H9 (cell line): Measurements from ENCODE around the gene GPR176. TPM values are rescaled to one million over a fixed set of nuclear protein-coding genes. Genes with fewer than 3 reads are reported as not detected.

Experiments
- DNase-seq: peaks from one replicate; pipeline ENCODE4 v3.0.0-alpha.2; 2017
- H2AFZ ChIP-seq: one replicate; pipeline ENCODE4 v1.6.1; 2013; ENCODE audit warnings: mild to moderate bottlenecking, low read length, control low read depth, moderate library complexity
- H2AK5ac ChIP-seq: 2 replicates; pipeline ENCODE4 v1.6.1; 2013; ENCODE audit warnings: low read length, control low read depth, mixed read lengths; ENCODE audit not compliant: insufficient read length
- H2BK120ac ChIP-seq: one replicate; pipeline ENCODE4 v1.6.1; 2013; ENCODE audit warnings: low read depth, mild to moderate bottlenecking, low read length, control low read depth, inconsistent platforms; ENCODE audit not compliant: poor library complexity, severe bottlenecking
- H2BK12ac ChIP-seq: 2 replicates; pipeline ENCODE4 v1.6.1; 2013; ENCODE audit warnings: low read length, control low read depth, mixed read lengths, low read depth; ENCODE audit not compliant: insufficient read length
- H2BK15ac ChIP-seq: 2 replicates; pipeline ENCODE4 v1.6.1; 2013; ENCODE audit warnings: low read depth, low read length, control low read depth
- H2BK20ac ChIP-seq: one replicate; pipeline ENCODE4 v1.6.1; 2013; ENCODE audit warnings: low read depth, mild to moderate bottlenecking, low read length, control low read depth, inconsistent platforms; ENCODE audit not compliant: poor library complexity, severe bottlenecking
- H2BK5ac ChIP-seq: 2 replicates; pipeline ENCODE4 v1.6.1; 2013; ENCODE audit warnings: low read length, control low read depth, mixed read lengths; ENCODE audit not compliant: insufficient read length
- H3K14ac ChIP-seq: 2 replicates; pipeline ENCODE4 v1.6.1; 2013; ENCODE audit warnings: low read length, control low read depth; ENCODE audit not compliant: insufficient read depth
- H3K18ac ChIP-seq: 2 replicates; pipeline ENCODE4 v1.6.1; 2013; ENCODE audit warnings: low read depth, mild to moderate bottlenecking, mixed read lengths, low read length, control low read depth; ENCODE audit not compliant: insufficient read length
- H3K23ac ChIP-seq: 2 replicates; pipeline ENCODE4 v1.6.1; 2013; ENCODE audit warnings: low read length, control low read depth, mixed read lengths, low read depth; ENCODE audit not compliant: insufficient read length
- H3K23me2 ChIP-seq: 2 replicates; pipeline ENCODE4 v1.6.1; 2013; ENCODE audit warnings: low read depth, mild to moderate bottlenecking, mixed read lengths, low read length, control low read depth; ENCODE audit not compliant: insufficient read length, poor library complexity, severe bottlenecking
- H3K27ac ChIP-seq: 2 replicates; pipeline ENCODE4 v1.5.1; 2013; ENCODE audit warnings: low read length, control low read depth, mixed read lengths, low read depth; ENCODE audit not compliant: insufficient read length
- H3K27me3 ChIP-seq: 2 replicates; pipeline ENCODE4 v1.6.1; 2013; ENCODE audit warnings: low read length, control low read depth, inconsistent platforms; ENCODE audit not compliant: insufficient read depth
- H3K4ac ChIP-seq: 2 replicates; pipeline ENCODE4 v1.6.1; 2013; ENCODE audit warnings: low read depth, mild to moderate bottlenecking, control low read depth, inconsistent platforms, low read length, moderate library complexity
- H3K4me1 ChIP-seq: 2 replicates; pipeline ENCODE4 v1.6.1; 2013; ENCODE audit warnings: low read length, control low read depth, inconsistent platforms; ENCODE audit not compliant: insufficient read depth
- H3K4me2 ChIP-seq: 2 replicates; pipeline ENCODE4 v1.6.1; 2013; ENCODE audit warnings: low read length, control low read depth, mixed read lengths; ENCODE audit not compliant: insufficient read length, insufficient read depth
- H3K56ac ChIP-seq: 2 replicates; pipeline ENCODE4 v1.6.1; 2013; ENCODE audit warnings: low read depth, mild to moderate bottlenecking, mixed read lengths, low read length, control low read depth; ENCODE audit not compliant: insufficient read length
- H3K79me1 ChIP-seq: 2 replicates; pipeline ENCODE4 v1.6.1; 2013; ENCODE audit warnings: low read depth, mild to moderate bottlenecking, moderate library complexity, low read length, control low read depth, inconsistent platforms; ENCODE audit not compliant: insufficient read depth, poor library complexity, severe bottlenecking
- H3K79me2 ChIP-seq: 2 replicates; pipeline ENCODE4 v1.6.1; 2013; ENCODE audit warnings: low read length, control low read depth, inconsistent platforms; ENCODE audit not compliant: insufficient read depth
- H3K9ac ChIP-seq: 2 replicates; pipeline ENCODE4 v1.6.1; 2013; ENCODE audit warnings: low read length, control low read depth, mixed read lengths; ENCODE audit not compliant: insufficient read length; ENCODE audit errors: extremely low read depth
- H3K9me3 ChIP-seq: one replicate; pipeline ENCODE4 v1.6.1; 2013; ENCODE audit warnings: low read depth, low read length, inconsistent platforms; ENCODE audit not compliant: control insufficient read depth
- H3T11ph ChIP-seq: one replicate; pipeline ENCODE4 v1.6.1; 2013; ENCODE audit warnings: mild to moderate bottlenecking, low read length, control low read depth, inconsistent platforms
- H4K20me1 ChIP-seq: one replicate; pipeline ENCODE4 v1.6.1; 2013; ENCODE audit not compliant: control insufficient read depth, insufficient read length, insufficient read depth
- H4K5ac ChIP-seq: 2 replicates; pipeline ENCODE4 v1.6.1; 2013; ENCODE audit warnings: low read depth, mild to moderate bottlenecking, mixed read lengths, low read length, control low read depth; ENCODE audit not compliant: insufficient read length
- H4K8ac ChIP-seq: replicated peaks from 2 replicates; pipeline ENCODE4 v1.6.1; 2013; ENCODE audit warnings: low read length, control low read depth, mixed read lengths, low read depth; ENCODE audit not compliant: insufficient read length
- H4K91ac ChIP-seq: 2 replicates; pipeline ENCODE4 v1.6.1; 2013; ENCODE audit warnings: low read depth, mild to moderate bottlenecking, moderate library complexity, mixed read lengths, low read length, control low read depth; ENCODE audit not compliant: insufficient read length
- H3K27ac Mint-ChIP-seq, 3 experiments: 2 replicates in 2 of 3; 3 replicates in 1 of 3; pipeline ENCODE4 v1.8.0; 2020 to 2021; ENCODE audit warnings: mixed read lengths in 3 of 3, mild to moderate bottlenecking in 1 of 3, moderate library complexity in 1 of 3
- H3K27me3 Mint-ChIP-seq: 2 replicates; pipeline ENCODE4 v1.8.0; 2021; ENCODE audit warnings: low read depth, mild to moderate bottlenecking, moderate library complexity, mixed read lengths
- H3K36me3 Mint-ChIP-seq, 3 experiments: 2 replicates in 2 of 3; 3 replicates in 1 of 3; pipeline ENCODE4 v1.8.0; 2020 to 2021; ENCODE audit warnings: low read depth in 3 of 3, mixed read lengths in 3 of 3; ENCODE audit not compliant: insufficient read depth in 1 of 3
- H3K4me1 Mint-ChIP-seq, 2 experiments: 2 replicates each; pipeline ENCODE4 v1.8.0; 2020; ENCODE audit warnings: mixed read lengths in 2 of 2
- H3K4me3 Mint-ChIP-seq, 2 experiments: 2 replicates in 1 of 2; 3 replicates in 1 of 2; pipeline ENCODE4 v1.8.0; 2020 to 2021; ENCODE audit warnings: mild to moderate bottlenecking in 2 of 2, mixed read lengths in 2 of 2, moderate library complexity in 1 of 2
- H3K9me3 Mint-ChIP-seq, 2 experiments: 2 replicates in 1 of 2; 3 replicates in 1 of 2; pipeline ENCODE4 v1.8.0; 2020; ENCODE audit warnings: mild to moderate bottlenecking in 2 of 2, mixed read lengths in 2 of 2, moderate library complexity in 1 of 2
- WGBS: extraction: QIAGEN DNeasy Blood & Tissue Kit; methylation state at CpG from one replicate; pipeline ENCODE4 v1.1.7; 2013; ENCODE audit warnings: missing lambda C conversion rate, low lambda C conversion rate, mixed read lengths; ENCODE audit not compliant: insufficient read length; ENCODE audit errors: extremely low coverage; 5-methylcytosine and 5-hydroxymethylcytosine counted together
- total RNA-seq: library from RNA; stranded (reverse); gene quantifications from 2 replicates; pipeline ENCODE4 v1.2.1, GENCODE V29; 2021
- TF ChIP-seq, protein P1 (sequence below): fragments of 200-600 bp; sonication (generic); conservative IDR thresholded peaks from 3 replicates; pipeline ENCODE4 v1.8.0; 2021; ENCODE audit warnings: antibody characterized with exemption, mild to moderate bottlenecking

GPR176 gene
- total RNA-seq, 1 experiment from 2014 or later = 132 TPM

DNA sequence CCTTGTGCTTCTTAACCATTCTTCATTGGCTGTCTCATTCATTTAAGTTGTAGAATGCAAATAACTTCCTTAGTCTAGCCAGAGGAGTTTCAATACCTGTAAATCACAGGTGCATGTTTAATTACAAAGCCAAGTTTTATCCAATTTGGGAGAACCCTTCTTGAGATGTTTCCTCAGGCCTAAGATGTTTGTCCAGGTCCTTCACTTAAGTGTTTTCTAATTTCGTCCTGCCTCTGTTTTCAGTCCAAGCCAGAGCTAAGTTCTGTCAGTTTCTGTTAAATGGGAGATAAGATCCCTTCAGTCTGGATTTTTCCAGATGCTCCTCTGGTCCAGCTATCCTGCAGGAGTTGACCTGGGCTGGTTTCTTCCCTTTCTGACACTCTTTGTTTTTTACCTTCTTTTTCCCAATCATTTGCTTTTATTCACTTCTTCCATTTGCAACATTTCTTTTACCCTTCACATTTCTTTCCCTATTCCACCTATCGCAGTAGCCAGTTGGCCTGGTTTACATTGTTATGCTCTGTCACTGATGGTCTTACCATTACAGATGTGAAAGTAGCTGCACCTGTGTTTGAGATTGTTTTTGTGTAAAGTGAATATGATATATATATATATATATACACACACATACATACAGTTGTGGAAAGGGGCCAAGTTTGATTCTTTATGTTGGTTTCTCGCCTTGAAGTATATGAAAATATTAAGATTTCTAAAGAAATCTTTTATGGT lies 48.4 kb upstream of the GPR176 start:
- H4K91ac ChIP-seq = no peak overlapping the region
- H3K79me1 ChIP-seq = no peaks in the 10 kb centered on the region
- H3K27me3 Mint-ChIP-seq = no peaks in the 10 kb centered on the region
- H3K23ac ChIP-seq = no peak overlapping the region
- H3K4me3 Mint-ChIP-seq = no peak overlapping the region
- no peak overlapping the region for H3K56ac ChIP-seq
- no peak overlapping the region for H2AFZ ChIP-seq
- H3K36me3 Mint-ChIP-seq = peaks cover 32 to 76% (median 59%) of the 10 kb centered on the region in 3 experiments
- H3K4me1 ChIP-seq = no peaks in the 10 kb centered on the region
- 0 out of 2 replicates have a peak, but pooled peaks cover 2% of the 10 kb centered on the region for H3K79me2 ChIP-seq
- no peaks in the 10 kb centered on the region for H3K23me2 ChIP-seq
- no peaks in the 10 kb centered on the region for H3K9me3 Mint-ChIP-seq
- H2BK120ac ChIP-seq = no peak overlapping the region
- peaks cover 0 to 6% of the 10 kb centered on the region in 2 experiments; a peak in 1 of 4 replicates for H3K4me1 Mint-ChIP-seq
- H4K20me1 ChIP-seq = no peaks in the 10 kb centered on the region
- H4K8ac ChIP-seq = no peak overlapping the region
- no peak for DNase-seq
- no peak overlapping the region for H3T11ph ChIP-seq
- H3K27me3 ChIP-seq = no peaks in the 10 kb centered on the region
- no peak overlapping the region for H2AK5ac ChIP-seq
- no peak overlapping the region for H3K4me2 ChIP-seq
- no peak overlapping the region for H4K5ac ChIP-seq
- no peaks in the 10 kb centered on the region for H3K9me3 ChIP-seq
- H3K9ac ChIP-seq = no peak overlapping the region
- H2BK12ac ChIP-seq = no peak overlapping the region
- H3K27ac ChIP-seq = no peak overlapping the region
- TF ChIP-seq, protein P1, sequence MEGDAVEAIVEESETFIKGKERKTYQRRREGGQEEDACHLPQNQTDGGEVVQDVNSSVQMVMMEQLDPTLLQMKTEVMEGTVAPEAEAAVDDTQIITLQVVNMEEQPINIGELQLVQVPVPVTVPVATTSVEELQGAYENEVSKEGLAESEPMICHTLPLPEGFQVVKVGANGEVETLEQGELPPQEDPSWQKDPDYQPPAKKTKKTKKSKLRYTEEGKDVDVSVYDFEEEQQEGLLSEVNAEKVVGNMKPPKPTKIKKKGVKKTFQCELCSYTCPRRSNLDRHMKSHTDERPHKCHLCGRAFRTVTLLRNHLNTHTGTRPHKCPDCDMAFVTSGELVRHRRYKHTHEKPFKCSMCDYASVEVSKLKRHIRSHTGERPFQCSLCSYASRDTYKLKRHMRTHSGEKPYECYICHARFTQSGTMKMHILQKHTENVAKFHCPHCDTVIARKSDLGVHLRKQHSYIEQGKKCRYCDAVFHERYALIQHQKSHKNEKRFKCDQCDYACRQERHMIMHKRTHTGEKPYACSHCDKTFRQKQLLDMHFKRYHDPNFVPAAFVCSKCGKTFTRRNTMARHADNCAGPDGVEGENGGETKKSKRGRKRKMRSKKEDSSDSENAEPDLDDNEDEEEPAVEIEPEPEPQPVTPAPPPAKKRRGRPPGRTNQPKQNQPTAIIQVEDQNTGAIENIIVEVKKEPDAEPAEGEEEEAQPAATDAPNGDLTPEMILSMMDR = no peak
- no peak overlapping the region for H3K14ac ChIP-seq
- H2BK5ac ChIP-seq = no peak overlapping the region
- H3K4ac ChIP-seq = no peak overlapping the region
- H3K18ac ChIP-seq = no peak overlapping the region
- no CpG with 5 or more reads among the region's 3 CpGs for WGBS
- no peak overlapping the region for H2BK20ac ChIP-seq
- H3K27ac Mint-ChIP-seq = peak overlapping the region in 2 of 3 experiments; percentile 7 to 23; a peak in 1 of 7 replicates
- H2BK15ac ChIP-seq = no peak overlapping the region
